ENCODE data around the gene FKBP6.
"Not testable (repeated sequence)": the region's sequence is repeated elsewhere in the genome, so short reads cannot be mapped to it uniquely, and the experiment has no call there.

- TF ChIP-seq, protein P1, sequence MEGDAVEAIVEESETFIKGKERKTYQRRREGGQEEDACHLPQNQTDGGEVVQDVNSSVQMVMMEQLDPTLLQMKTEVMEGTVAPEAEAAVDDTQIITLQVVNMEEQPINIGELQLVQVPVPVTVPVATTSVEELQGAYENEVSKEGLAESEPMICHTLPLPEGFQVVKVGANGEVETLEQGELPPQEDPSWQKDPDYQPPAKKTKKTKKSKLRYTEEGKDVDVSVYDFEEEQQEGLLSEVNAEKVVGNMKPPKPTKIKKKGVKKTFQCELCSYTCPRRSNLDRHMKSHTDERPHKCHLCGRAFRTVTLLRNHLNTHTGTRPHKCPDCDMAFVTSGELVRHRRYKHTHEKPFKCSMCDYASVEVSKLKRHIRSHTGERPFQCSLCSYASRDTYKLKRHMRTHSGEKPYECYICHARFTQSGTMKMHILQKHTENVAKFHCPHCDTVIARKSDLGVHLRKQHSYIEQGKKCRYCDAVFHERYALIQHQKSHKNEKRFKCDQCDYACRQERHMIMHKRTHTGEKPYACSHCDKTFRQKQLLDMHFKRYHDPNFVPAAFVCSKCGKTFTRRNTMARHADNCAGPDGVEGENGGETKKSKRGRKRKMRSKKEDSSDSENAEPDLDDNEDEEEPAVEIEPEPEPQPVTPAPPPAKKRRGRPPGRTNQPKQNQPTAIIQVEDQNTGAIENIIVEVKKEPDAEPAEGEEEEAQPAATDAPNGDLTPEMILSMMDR (IDR thresholded peaks at IDR 0.05), result peak; percentile 86
- TF ChIP-seq ZFX (IDR thresholded peaks at IDR 0.05; ENCODE audit: borderline replicate concordance), result not testable (repeated sequence)
Observed at GRCh38 chr7:73324081-73324845, 3.7 kb upstream of the FKBP6 start.
